Chondrocyte (in vitro differentiated cells): ENCODE results near the gene NOD2. TPM values are rescaled to one million over a fixed set of nuclear protein-coding genes. Genes with fewer than 3 reads are reported as not detected.

ENCODE experiments used
- DNase-seq: peaks from one replicate; pipeline ENCODE4 v3.0.0; 2021; ENCODE audit warnings: mixed read lengths, low spot score
- H3K27ac Mint-ChIP-seq: one replicate; pipeline ENCODE4 v1.8.0; 2021; ENCODE audit warnings: mild to moderate bottlenecking, moderate library complexity, mixed read lengths; ENCODE audit not compliant: unreplicated experiment
- H3K27me3 Mint-ChIP-seq: 2 replicates; pipeline ENCODE4 v1.8.0; 2021; ENCODE audit warnings: low read depth, mixed read lengths
- H3K36me3 Mint-ChIP-seq: 2 replicates; pipeline ENCODE4 v1.8.0; 2021; ENCODE audit warnings: low read depth, mixed read lengths
- H3K4me1 Mint-ChIP-seq: 2 replicates; pipeline ENCODE4 v1.8.0; 2021; ENCODE audit warnings: low read depth, mild to moderate bottlenecking, mixed read lengths
- H3K4me3 Mint-ChIP-seq: one replicate; pipeline ENCODE4 v1.8.0; 2021; ENCODE audit warnings: mild to moderate bottlenecking, moderate library complexity, mixed read lengths; ENCODE audit not compliant: unreplicated experiment
- H3K9me3 Mint-ChIP-seq: 2 replicates; pipeline ENCODE4 v1.8.0; 2021; ENCODE audit warnings: low read depth, mixed read lengths
- CTCF ChIP-seq: fragments of 200-600 bp; sonication (generic); IDR thresholded peaks from 2 replicates; pipeline ENCODE4 v1.5.0; 2021; ENCODE audit warnings: antibody characterized with exemption, mild to moderate bottlenecking, moderate library complexity
- total RNA-seq: library from RNA; stranded (reverse); gene quantifications from 3 replicates; pipeline ENCODE4 v1.2.1, GENCODE V29; 2021

The NOD2 gene
- total RNA-seq, 1 donor from 2014 or later, result 0.05 TPM

DNA sequence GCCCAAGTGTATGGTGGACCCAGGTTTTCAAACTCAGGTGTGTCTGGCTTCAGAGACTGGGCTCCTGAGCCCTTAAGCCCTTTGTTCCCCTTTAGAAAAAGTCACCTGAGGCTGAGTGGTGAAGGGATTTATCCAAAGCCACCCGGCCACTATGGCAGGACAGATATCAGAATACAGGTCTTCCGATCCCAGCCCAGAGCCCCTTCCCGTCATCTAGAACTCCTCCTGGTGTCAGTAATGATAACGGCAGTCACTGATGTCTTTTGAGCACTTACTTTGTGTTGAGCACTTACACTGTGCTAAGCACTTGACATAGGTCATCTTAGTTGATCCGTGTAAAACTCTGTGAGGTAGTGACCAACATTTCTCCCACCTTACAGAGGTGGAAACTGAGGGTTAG lies 16.6 kb downstream of the NOD2 start:
- Mint-ChIP-seq H3K4me1 (no peaks in the 10 kb centered on the region), H3K27ac (no peak overlapping the region), H3K36me3 (peaks cover 4% of the 10 kb centered on the region), H3K27me3 (peaks cover 16% of the 10 kb centered on the region), H3K4me3 (no peak overlapping the region), H3K9me3 (peaks cover 11% of the 10 kb centered on the region)
- TF ChIP-seq CTCF, result no peak
- DNase-seq, result no peak

DNA sequence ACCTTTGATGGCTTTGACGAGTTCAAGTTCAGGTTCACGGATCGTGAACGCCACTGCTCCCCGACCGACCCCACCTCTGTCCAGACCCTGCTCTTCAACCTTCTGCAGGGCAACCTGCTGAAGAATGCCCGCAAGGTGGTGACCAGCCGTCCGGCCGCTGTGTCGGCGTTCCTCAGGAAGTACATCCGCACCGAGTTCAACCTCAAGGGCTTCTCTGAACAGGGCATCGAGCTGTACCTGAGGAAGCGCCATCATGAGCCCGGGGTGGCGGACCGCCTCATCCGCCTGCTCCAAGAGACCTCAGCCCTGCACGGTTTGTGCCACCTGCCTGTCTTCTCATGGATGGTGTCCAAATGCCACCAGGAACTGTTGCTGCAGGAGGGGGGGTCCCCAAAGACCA lies 17.6 kb downstream of the NOD2 start:
- no peak for TF ChIP-seq CTCF
- Mint-ChIP-seq H3K27ac (no peak overlapping the region), H3K4me3 (no peak overlapping the region), H3K27me3 (peaks cover 10% of the 10 kb centered on the region), H3K36me3 (no peaks in the 10 kb centered on the region), H3K9me3 (peaks cover 3% of the 10 kb centered on the region), H3K4me1 (no peaks in the 10 kb centered on the region)
- DNase-seq, result no peak

GRCh38 chr16:50711862-50712559 lies 18.6 kb downstream of the NOD2 start:
- Mint-ChIP-seq H3K4me3 (no peak overlapping the region), H3K27me3 (peaks cover 13% of the 10 kb centered on the region), H3K36me3 (no peaks in the 10 kb centered on the region), H3K4me1 (no peaks in the 10 kb centered on the region), H3K27ac (no peak overlapping the region), H3K9me3 (no peaks in the 10 kb centered on the region)
- TF ChIP-seq CTCF, result no peak
- DNase-seq, result no peak

- Mint-ChIP-seq H3K4me1 (no peaks in the 10 kb centered on the region), H3K9me3 (no peaks in the 10 kb centered on the region), H3K36me3 (no peaks in the 10 kb centered on the region), H3K27me3 (peaks cover 10% of the 10 kb centered on the region), H3K4me3 (no peak overlapping the region), H3K27ac (no peak overlapping the region)
- no peak for DNase-seq
- no peak for TF ChIP-seq CTCF
These were observed 19.1 kb downstream of the NOD2 start for GRCh38 chr16:50712560-50712898.

DNA sequence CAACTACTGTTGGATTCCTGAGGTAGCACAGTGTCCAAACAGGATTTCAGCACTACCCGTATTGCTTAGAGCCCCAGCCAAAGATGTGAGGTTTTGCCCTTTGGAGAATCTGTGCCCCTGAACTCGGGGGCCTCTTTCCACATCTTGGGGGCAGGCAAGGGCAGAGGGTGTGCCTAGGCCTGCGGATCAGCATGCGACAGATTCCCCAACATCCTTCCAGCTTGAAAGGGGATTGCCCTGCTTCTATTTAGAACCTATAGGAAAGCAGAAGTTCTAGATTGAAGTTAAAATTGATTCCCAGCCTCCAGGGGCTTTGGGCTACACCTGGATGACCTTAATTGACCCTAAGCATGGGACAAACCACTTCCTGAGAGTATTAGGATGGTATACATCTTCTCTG lies 19.6 kb downstream of the NOD2 start:
- H3K27me3 Mint-ChIP-seq, result peaks cover 8% of the 10 kb centered on the region
- DNase-seq, result no peak
- H3K27ac Mint-ChIP-seq, result no peak overlapping the region
- H3K4me1 Mint-ChIP-seq, result no peaks in the 10 kb centered on the region
- H3K36me3 Mint-ChIP-seq, result no peaks in the 10 kb centered on the region
- H3K9me3 Mint-ChIP-seq, result no peaks in the 10 kb centered on the region
- H3K4me3 Mint-ChIP-seq, result no peak overlapping the region
- TF ChIP-seq CTCF, result no peak
